Calu3 (cell line): ENCODE data around the gene CAPZA2. TPM values are rescaled to one million over a fixed set of nuclear protein-coding genes. Genes with fewer than 3 reads are reported as not detected.

Experiments
- BruUV-seq: library from RNA; stranded (reverse); fragments of 400-500 nt; replicated peaks from 2 replicates; lab custom pipeline; 2021; lab: Mats Ljungman, UMichigan
- CTCF ChIA-PET: fragments of 300-600 bp; sonication (Branson Sonifier 250); formaldehyde crosslinking; loops from one replicate; lab custom pipeline; 2022; ENCODE audit warnings: antibody characterized with exemption; lab: Charles Lee
- DNase-seq: peaks from one replicate; pipeline ENCODE4 v3.0.0; 2022
- H3K27ac Mint-ChIP-seq: one replicate; pipeline ENCODE4 v1.8.0; 2022; ENCODE audit warnings: mixed read lengths; ENCODE audit not compliant: unreplicated experiment
- H3K27me3 Mint-ChIP-seq: one replicate; pipeline ENCODE4 v1.8.0; 2022; ENCODE audit warnings: mixed read lengths; ENCODE audit not compliant: unreplicated experiment
- H3K36me3 Mint-ChIP-seq: one replicate; pipeline ENCODE4 v1.8.0; 2022; ENCODE audit warnings: mild to moderate bottlenecking, moderate library complexity, mixed read lengths; ENCODE audit not compliant: insufficient read depth, unreplicated experiment
- H3K4me1 Mint-ChIP-seq: one replicate; pipeline ENCODE4 v1.8.0; 2022; ENCODE audit warnings: mild to moderate bottlenecking, low read depth, mixed read lengths; ENCODE audit not compliant: unreplicated experiment
- H3K4me3 Mint-ChIP-seq: one replicate; pipeline ENCODE4 v1.8.0; 2022; ENCODE audit warnings: mild to moderate bottlenecking, low read depth, moderate library complexity, mixed read lengths; ENCODE audit not compliant: unreplicated experiment
- H3K9me3 Mint-ChIP-seq: one replicate; pipeline ENCODE4 v1.8.0; 2022; ENCODE audit warnings: low read depth, mixed read lengths; ENCODE audit not compliant: unreplicated experiment
- intact Hi-C: fragments of 100-400 bp; cut with micrococcal nuclease; formaldehyde crosslinking; loops from one replicate; pipeline ENCODE4 v1.10.0; 2022; ENCODE audit not compliant: unreplicated experiment
- total RNA-seq: library from RNA; stranded (reverse); gene quantifications from 2 replicates; pipeline ENCODE4 v1.2.3, GENCODE V29; 2022
- TF ChIP-seq, protein P1 (sequence below): fragments of 200-600 bp; IDR thresholded peaks from one replicate; pipeline ENCODE4 v1.8.0; 2022; ENCODE audit warnings: antibody characterized with exemption; ENCODE audit not compliant: unreplicated experiment

Gene CAPZA2
- total RNA-seq, 1 experiment from 2014 or later = 209 TPM

DNA sequence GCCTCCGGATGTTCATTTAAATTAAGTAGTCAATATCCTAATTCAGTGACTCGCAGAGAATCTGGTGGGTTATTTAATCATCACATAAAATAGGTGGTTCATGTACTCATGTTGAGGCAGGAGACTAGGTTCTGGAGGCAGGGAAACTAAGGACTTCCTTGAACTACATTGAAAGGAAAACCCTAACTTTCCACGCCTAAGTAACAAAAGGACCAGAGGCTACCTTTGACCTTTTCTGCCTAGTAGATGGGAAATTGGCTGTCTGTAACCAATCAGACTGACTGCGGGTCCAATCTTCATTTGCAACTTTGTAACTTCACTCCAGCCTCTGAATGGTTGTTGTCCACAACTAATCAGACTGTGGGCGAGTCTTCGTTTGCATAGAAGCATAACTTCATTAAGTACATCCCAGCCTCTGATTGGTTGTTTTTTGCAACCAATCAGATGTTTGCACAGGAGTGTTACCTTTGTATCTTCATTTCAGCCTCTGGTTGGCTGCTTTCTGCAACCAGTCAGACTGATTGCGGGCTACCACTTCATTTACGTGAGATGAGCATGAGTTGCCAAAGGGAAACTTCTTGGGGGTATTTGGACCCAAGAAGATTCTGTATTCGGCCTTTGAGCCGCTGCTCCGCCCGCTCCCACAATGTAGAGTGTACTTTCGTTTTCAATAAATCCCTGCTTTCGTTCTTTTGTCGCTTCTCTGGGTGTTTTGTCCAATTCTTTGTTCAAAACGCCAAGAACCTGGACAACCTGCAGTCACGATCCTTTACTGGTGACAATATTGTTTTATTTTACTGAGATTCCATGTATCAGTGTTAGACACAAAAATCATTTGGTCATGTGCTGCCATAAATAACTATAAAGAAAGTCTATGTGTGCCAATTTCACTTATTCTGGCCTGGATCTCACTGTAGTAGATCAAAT is 89.2 kb downstream of the CAPZA2 start:
- Mint-ChIP-seq H3K27me3 (no peaks in the 10 kb centered on the region), H3K27ac (no peak overlapping the region), H3K9me3 (no peaks in the 10 kb centered on the region), H3K4me1 (peaks cover 10% of the 10 kb centered on the region), H3K4me3 (no peak overlapping the region), H3K36me3 (peaks cover 17% of the 10 kb centered on the region)
- no TSS peak for BruUV-seq
- CTCF ChIA-PET = no interaction called here
- intact Hi-C loops = no loop called here
- DNase-seq = no peak
- TF ChIP-seq, protein P1, sequence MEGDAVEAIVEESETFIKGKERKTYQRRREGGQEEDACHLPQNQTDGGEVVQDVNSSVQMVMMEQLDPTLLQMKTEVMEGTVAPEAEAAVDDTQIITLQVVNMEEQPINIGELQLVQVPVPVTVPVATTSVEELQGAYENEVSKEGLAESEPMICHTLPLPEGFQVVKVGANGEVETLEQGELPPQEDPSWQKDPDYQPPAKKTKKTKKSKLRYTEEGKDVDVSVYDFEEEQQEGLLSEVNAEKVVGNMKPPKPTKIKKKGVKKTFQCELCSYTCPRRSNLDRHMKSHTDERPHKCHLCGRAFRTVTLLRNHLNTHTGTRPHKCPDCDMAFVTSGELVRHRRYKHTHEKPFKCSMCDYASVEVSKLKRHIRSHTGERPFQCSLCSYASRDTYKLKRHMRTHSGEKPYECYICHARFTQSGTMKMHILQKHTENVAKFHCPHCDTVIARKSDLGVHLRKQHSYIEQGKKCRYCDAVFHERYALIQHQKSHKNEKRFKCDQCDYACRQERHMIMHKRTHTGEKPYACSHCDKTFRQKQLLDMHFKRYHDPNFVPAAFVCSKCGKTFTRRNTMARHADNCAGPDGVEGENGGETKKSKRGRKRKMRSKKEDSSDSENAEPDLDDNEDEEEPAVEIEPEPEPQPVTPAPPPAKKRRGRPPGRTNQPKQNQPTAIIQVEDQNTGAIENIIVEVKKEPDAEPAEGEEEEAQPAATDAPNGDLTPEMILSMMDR = no peak

DNA sequence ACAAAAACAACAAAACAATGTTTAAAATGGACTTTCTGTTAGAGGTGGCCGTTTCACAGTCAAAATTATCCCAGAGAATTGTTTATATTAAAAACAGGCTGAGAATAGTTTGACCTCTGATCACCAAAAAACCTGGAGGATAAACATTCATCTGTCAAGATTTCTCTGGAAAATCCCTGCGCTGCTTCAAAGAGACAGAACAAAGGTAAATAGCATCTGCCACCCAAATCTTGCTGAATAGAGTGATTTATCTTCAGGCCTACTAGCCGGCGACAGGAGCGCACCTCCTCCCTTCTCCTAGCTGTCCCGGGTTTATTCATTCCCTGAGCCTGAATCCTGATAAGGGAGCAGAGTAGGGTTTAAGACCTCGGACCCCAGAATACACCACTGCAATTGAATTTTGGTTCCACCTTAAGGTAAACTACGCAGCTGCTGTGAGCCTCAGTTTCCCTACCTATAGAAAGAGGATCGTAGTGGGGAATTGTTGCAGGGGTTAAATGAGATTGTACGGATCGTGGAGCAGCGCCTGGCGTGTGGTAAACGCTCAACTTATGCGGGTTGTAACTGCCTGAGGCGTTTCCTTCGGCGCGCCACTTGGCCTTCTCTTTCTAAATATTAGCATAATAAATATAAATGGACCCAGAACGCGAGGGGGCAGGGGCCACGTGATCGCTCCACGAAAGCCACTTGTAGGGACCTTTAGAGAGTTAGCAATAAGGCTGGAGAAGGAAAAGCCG is 90.4 kb downstream of the CAPZA2 start:
- Mint-ChIP-seq H3K4me3 (peak overlapping the region; percentile 75), H3K36me3 (peaks cover 17% of the 10 kb centered on the region), H3K27me3 (no peaks in the 10 kb centered on the region), H3K4me1 (peaks cover 10% of the 10 kb centered on the region), H3K9me3 (no peaks in the 10 kb centered on the region), H3K27ac (peak overlapping the region; percentile 80)
- CTCF ChIA-PET = interaction anchor here (0.5 kb wide), 1 partner anchor 14 kb away, joined by 3 read pairs; no protein-coding TSS in a partner anchor
- no peak for DNase-seq
- BruUV-seq = TSS peak; percentile 90
- TF ChIP-seq, protein P1 = no peak
- intact Hi-C loops = no loop called here

DNA sequence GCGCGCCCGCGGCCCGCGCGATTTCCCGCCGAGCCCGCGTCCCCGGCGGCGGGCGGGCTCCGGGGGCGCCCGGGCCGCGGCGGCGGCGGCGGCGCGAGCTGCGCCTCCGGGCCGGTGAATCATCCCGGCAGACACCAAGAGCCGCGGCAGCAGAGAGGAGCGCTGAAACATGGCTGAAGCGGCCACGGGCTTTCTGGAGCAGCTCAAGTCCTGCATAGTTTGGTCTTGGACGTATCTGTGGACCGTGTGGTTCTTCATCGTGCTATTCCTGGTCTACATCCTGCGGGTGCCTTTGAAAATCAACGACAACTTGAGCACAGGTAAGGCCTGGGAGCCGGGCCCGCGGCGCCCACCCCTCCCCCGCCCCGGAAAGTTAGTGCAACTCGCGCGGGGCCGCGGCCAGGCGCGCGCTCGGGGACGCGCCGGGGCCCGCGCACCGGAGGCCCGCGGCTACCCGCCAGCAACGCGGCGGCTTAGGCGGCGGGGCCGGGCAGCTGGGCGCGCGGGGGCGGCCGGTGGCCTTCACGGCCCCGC is 91.1 kb downstream of the CAPZA2 start, which contains the start of gene ST7:
TSS of gene ST7 (plus strand) at position 130 of the 534 bp plus-strand sequence. CDS start at position 170, 40 bp downstream.
- peak within 1 kb of the TSS; percentile 75 for H3K4me3 Mint-ChIP-seq
- TF ChIP-seq, protein P1 = no peak
- peak; percentile 66 for DNase-seq
- H3K4me1 Mint-ChIP-seq = peaks cover 10% of the 10 kb centered on the region
- H3K36me3 Mint-ChIP-seq = peaks cover 17% of the 10 kb centered on the region
- peak within 1 kb of the TSS; percentile 80 for H3K27ac Mint-ChIP-seq
- H3K9me3 Mint-ChIP-seq = no peaks in the 10 kb centered on the region
- intact Hi-C loops = no loop called here
- BruUV-seq = no TSS peak
- no peaks in the 10 kb centered on the region for H3K27me3 Mint-ChIP-seq
- CTCF ChIA-PET = interaction anchor here (0.5 to 1.1 kb wide), 2 partner anchors 13 to 31 kb away, joined by 3 to 4 read pairs; no protein-coding TSS in a partner anchor
